HepG2 (cell line): Measurements from ENCODE around the gene DLG4. TPM values are rescaled to one million over a fixed set of nuclear protein-coding genes. Genes with fewer than 3 reads are reported as not detected.

Source experiments
- AKNA ChIP-seq: sonication (generic); formaldehyde crosslinking; IDR thresholded peaks from 2 replicates; pipeline ENCODE4 v1.4.0; 2020; ENCODE audit warnings: missing genetic modification reagents, borderline replicate concordance
- KDM1A ChIP-seq: IDR thresholded peaks from 2 replicates; pipeline ENCODE4 v1.6.1; 2016; ENCODE audit warnings: missing compliant biosample characterization
- KDM2A ChIP-seq: sonication (generic); formaldehyde crosslinking; IDR thresholded peaks from 2 replicates; pipeline ENCODE4 v1.4.0; 2020; ENCODE audit warnings: low read depth, missing genetic modification reagents, borderline replicate concordance
- POGK ChIP-seq: sonication (generic); formaldehyde crosslinking; conservative IDR thresholded peaks from 2 replicates; pipeline ENCODE4 v1.8.0; 2022; ENCODE audit warnings: mild to moderate bottlenecking, moderate library complexity, missing genetic modification reagents
- TEAD2 ChIP-seq: sonication (generic); formaldehyde crosslinking; IDR thresholded peaks from 2 replicates; pipeline ENCODE4 v1.9.0; 2021; ENCODE audit warnings: missing genetic modification reagents
- THAP9 ChIP-seq: sonication (generic); formaldehyde crosslinking; IDR thresholded peaks from 2 replicates; pipeline ENCODE4; 2020; ENCODE audit warnings: missing genetic modification reagents, mild to moderate bottlenecking, borderline replicate concordance
- UBTF ChIP-seq: sonication (generic); formaldehyde crosslinking; IDR thresholded peaks from 2 replicates; pipeline ENCODE4 v1.4.0; 2020; ENCODE audit warnings: mild to moderate bottlenecking, missing genetic modification reagents
- WIZ ChIP-seq: sonication (generic); formaldehyde crosslinking; IDR thresholded peaks from 2 replicates; pipeline ENCODE4 v1.5.1; 2020; ENCODE audit warnings: mild to moderate bottlenecking, missing genetic modification reagents
- ZNF33B ChIP-seq: sonication (generic); formaldehyde crosslinking; IDR thresholded peaks from 2 replicates; pipeline ENCODE4 v1.5.1; 2020; ENCODE audit warnings: mild to moderate bottlenecking, missing genetic modification reagents
- ZNF512B ChIP-seq: sonication (generic); formaldehyde crosslinking; IDR thresholded peaks from 2 replicates; pipeline ENCODE4 v1.5.1; 2020; ENCODE audit warnings: missing genetic modification reagents, mild to moderate bottlenecking, borderline replicate concordance
- ZNF549 ChIP-seq: sonication (generic); formaldehyde crosslinking; IDR thresholded peaks from 2 replicates; pipeline ENCODE4 v1.5.0; 2020; ENCODE audit warnings: missing genetic modification reagents
- ZZZ3 ChIP-seq: sonication (generic); formaldehyde crosslinking; IDR thresholded peaks from 2 replicates; pipeline ENCODE4 v1.4.0; 2020; ENCODE audit warnings: missing genetic modification reagents, mild to moderate bottlenecking, borderline replicate concordance
- polyA plus RNA-seq, 8 experiments: library from polyadenylated mRNA; depleted of rRNA in 3 of 8; stranded (reverse) in 7 of 8; unstranded in 1 of 8; fragments of >200 nt; fragmentation: Illumina TruSeq in 4 of 8; extraction: Trizol in 4 of 8; gene quantifications; 2 replicates each; pipeline versions ENCODE4 v1.2.1 to v1.2.3, GENCODE V29; 2011 to 2016; ENCODE audit warnings: low read depth in 4 of 8, missing spikeins in 1 of 8, mixed read lengths in 1 of 8; ENCODE audit not compliant: insufficient read depth in 1 of 8
- total RNA-seq, 5 experiments: library from RNA; depleted of rRNA; stranded (reverse); fragments of >200 nt; fragmentation: Illumina TruSeq; extraction: Trizol; gene quantifications; 2 replicates each; pipeline ENCODE4 v1.2.3, GENCODE V29; 2016; ENCODE audit warnings: low read depth in 1 of 5

The DLG4 gene
- total and polyA plus RNA-seq, 2 of the 13 experiments (the other 11 are each of a cell fraction or from before 2014, with no cell fraction given), result 0.71 to 4.3 TPM

- TF ChIP-seq THAP9 (peak; percentile 40; the same call in 1 of the 2 replicates), ZNF512B (CRISPR knock-in tag) (no peak), ZNF549 (CRISPR knock-in tag) (no peak), WIZ (CRISPR knock-in tag) (no peak), ZZZ3 (no peak), TEAD2 (CRISPR knock-in tag) (no peak), ZNF33B (0 out of 2 replicates have a peak, but pooled peaks have one; percentile 29), KDM2A (peak; percentile 75; the same call in 1 of the 2 replicates), UBTF (CRISPR knock-in tag) (peak; percentile 61), POGK (CRISPR knock-in tag) (peak; percentile 88), AKNA (no peak), KDM1A (CRISPR knock-in tag) (no peak)
Observed at GRCh38 chr17:7241783-7242716, 22.4 kb upstream of the DLG4 start, which contains the start of gene GABARAP (continued).
